ENCODE measurements around the gene ZC3HAV1. TPM values are rescaled to one million over a fixed set of nuclear protein-coding genes. Genes with fewer than 3 reads are reported as not detected.

The ZC3HAV1 gene
- polyA plus RNA-seq = 21.4 to 46.1 TPM (median 31.7 TPM) in 3 replicates
- polyA plus RNA-seq (2011; ENCODE audit: low read depth) = 8.2 TPM
- 18.8 and 29.8 TPM in 2 replicates for polyA plus RNA-seq (2011; cell fraction: cytosol; rRNA removed)
- polyA plus RNA-seq (2011; cell fraction: nucleus; rRNA removed) = 38.7 and 43.4 TPM in 2 replicates
- polyA plus RNA-seq (2012; ENCODE audit: low replicate concordance) = 9.0 and 33.4 TPM in 2 replicates
- polyA minus RNA-seq = 43.9 to 50.8 TPM (median 50.1 TPM) in 3 replicates
- 30.9 TPM for polyA minus RNA-seq (2011; cell fraction: cytosol; rRNA and poly(A)+ RNA removed)
- polyA minus RNA-seq (2011; cell fraction: nucleus; rRNA and poly(A)+ RNA removed) = 44.0 and 65.2 TPM in 2 replicates

- Histone ChIP-seq H3K36me3 (ENCODE audit: control insufficient read depth in 2 of 2, extremely low read depth in 1 of 2, insufficient read depth in 2 of 2, low read length in 2 of 2) (no peaks in the 10 kb centered on the region), H3K79me2 (ENCODE audit: control insufficient read depth, insufficient read depth, low read length) (peaks cover 47% of the 10 kb centered on the region), H3K27me3 (ENCODE audit: control insufficient read depth, extremely low read depth, insufficient read depth, low read length) (no peaks in the 10 kb centered on the region), H3K4me1 (ENCODE audit: control insufficient read depth, extremely low read depth, insufficient read depth, low read length) (peaks cover 15% of the 10 kb centered on the region), H3K9ac (ENCODE audit: control insufficient read depth, extremely low read depth, insufficient read depth, low read length) (peak within 1 kb of the TSS; percentile 83), H3K4me2 (ENCODE audit: control insufficient read depth, extremely low read depth, insufficient read depth, low read depth, low read length) (peak within 1 kb of the TSS; percentile 94), H3K9me1 (ENCODE audit: control insufficient read depth, extremely low read depth, insufficient read depth, low read length) (no peaks in the 10 kb centered on the region), H4K20me1 (ENCODE audit: control insufficient read depth, extremely low read depth, insufficient read depth, low read length) (no peaks in the 10 kb centered on the region), H3K9me3 (ENCODE audit: control insufficient read depth, low read depth, low read length) (no peaks in the 10 kb centered on the region), H3K27ac (ENCODE audit: control insufficient read depth, insufficient read depth, low read length) (peak within 1 kb of the TSS; percentile 75), H2AFZ (ENCODE audit: control insufficient read depth, low read length) (peak within 1 kb of the TSS; percentile 88), H3K4me3 (ENCODE audit: control insufficient read depth in 2 of 3, extremely low read depth in 1 of 3, insufficient read depth in 2 of 3, low read depth in 1 of 3, low read length in 3 of 3) (peak within 1 kb of the TSS; percentile 90 to 96 (median 92))
- no peak for TF ChIP-seq EZH2 (IDR thresholded peaks at IDR 0.05; ENCODE audit: low read length)
- no peak for TF ChIP-seq CTCF (optimal IDR thresholded peaks at IDR 0.05 in 1 of 3, IDR thresholded peaks at IDR 0.05 in 1 of 3, conservative IDR thresholded peaks at IDR 0.05 in 1 of 3; ENCODE audit: extremely low read depth in 1 of 3, insufficient read depth in 2 of 3, low read length in 3 of 3)
- dilution Hi-C loops (cut with MboI; ENCODE audit: extremely low pct_ligation_motif_present, low sequenced_read_pairs) = no loop called here
- FAIRE-seq (no peak), DNase-seq (ENCODE audit: low read depth, low spot score) (peak; percentile 49)
Observed at GRCh38 chr7:139109188-139109982, at the start of gene ZC3HAV1. Gene ZC3HAV1 (minus strand): TSS chr7:139109720. CDS start chr7:139109331, 389 bp downstream.

GRCh38 chr7:139153832-139154231, 44.3 kb upstream of the ZC3HAV1 start:
- H3K36me3 ChIP-seq (ENCODE audit: control insufficient read depth in 2 of 2, extremely low read depth in 1 of 2, insufficient read depth in 2 of 2, low read length in 2 of 2) = peaks cover 0 to 3% of the 10 kb centered on the region in 2 experiments
- no peaks in the 10 kb centered on the region for H3K9me3 ChIP-seq (ENCODE audit: control insufficient read depth, low read depth, low read length)
- TF ChIP-seq EZH2 (IDR thresholded peaks at IDR 0.05; ENCODE audit: low read length) = no peak
- no peak for TF ChIP-seq CTCF (optimal IDR thresholded peaks at IDR 0.05 in 1 of 3, IDR thresholded peaks at IDR 0.05 in 1 of 3, conservative IDR thresholded peaks at IDR 0.05 in 1 of 3; ENCODE audit: extremely low read depth in 1 of 3, insufficient read depth in 2 of 3, low read length in 3 of 3)
- H3K9ac ChIP-seq (ENCODE audit: control insufficient read depth, extremely low read depth, insufficient read depth, low read length) = no peak overlapping the region
- H3K27me3 ChIP-seq (ENCODE audit: control insufficient read depth, extremely low read depth, insufficient read depth, low read length) = no peaks in the 10 kb centered on the region
- no peak overlapping the region for H2AFZ ChIP-seq (ENCODE audit: control insufficient read depth, low read length)
- no peaks in the 10 kb centered on the region for H3K79me2 ChIP-seq (ENCODE audit: control insufficient read depth, insufficient read depth, low read length)
- no peak for DNase-seq (ENCODE audit: low read depth, low spot score)
- H3K4me3 ChIP-seq (ENCODE audit: control insufficient read depth in 2 of 3, extremely low read depth in 1 of 3, insufficient read depth in 2 of 3, low read depth in 1 of 3, low read length in 3 of 3) = no peak overlapping the region
- dilution Hi-C loops (cut with MboI; ENCODE audit: extremely low pct_ligation_motif_present, low sequenced_read_pairs) = no loop called here
- peak; percentile 52 for FAIRE-seq
- no peaks in the 10 kb centered on the region for H4K20me1 ChIP-seq (ENCODE audit: control insufficient read depth, extremely low read depth, insufficient read depth, low read length)
- no peaks in the 10 kb centered on the region for H3K9me1 ChIP-seq (ENCODE audit: control insufficient read depth, extremely low read depth, insufficient read depth, low read length)
- H3K4me2 ChIP-seq (ENCODE audit: control insufficient read depth, extremely low read depth, insufficient read depth, low read depth, low read length) = no peak overlapping the region
- H3K27ac ChIP-seq (ENCODE audit: control insufficient read depth, insufficient read depth, low read length) = no peak overlapping the region
- peaks cover 6% of the 10 kb centered on the region for H3K4me1 ChIP-seq (ENCODE audit: control insufficient read depth, extremely low read depth, insufficient read depth, low read length)
